ENCODE results near the gene MKKS. TPM values are rescaled to one million over a fixed set of nuclear protein-coding genes. Genes with fewer than 3 reads are reported as not detected.

MKKS gene
- total RNA-seq, 1 donor from 2014 or later = 8.6 TPM

- H3K4me3 Mint-ChIP-seq = no peak overlapping the region
- intact Hi-C loops (cut with micrococcal nuclease) = no loop called here
- no peaks in the 10 kb centered on the region for H3K4me1 Mint-ChIP-seq
- ChIA-PET POLR2A (no interaction called here), CTCF (no interaction called here)
- peaks cover 8% of the 10 kb centered on the region for H3K27me3 Mint-ChIP-seq
- DNase-seq (no peak), ATAC-seq (ENCODE audit: low read depth) (no peak)
- peaks cover 1% of the 10 kb centered on the region for H3K9me3 Mint-ChIP-seq
- TF ChIP-seq CTCF (IDR thresholded peaks at IDR 0.05) = no peak
- no peak overlapping the region for H3K27ac Mint-ChIP-seq
- H3K36me3 Mint-ChIP-seq (ENCODE audit: low read depth) = no peaks in the 10 kb centered on the region
These were observed 52.5 kb downstream of the MKKS start for GRCh38 chr20:10381477-10381876.

- no peak overlapping the region for H3K4me3 Mint-ChIP-seq
- no peak overlapping the region for H3K27ac Mint-ChIP-seq
- H3K9me3 Mint-ChIP-seq = peaks cover 4% of the 10 kb centered on the region
- CTCF ChIA-PET = no interaction called here
- H3K27me3 Mint-ChIP-seq = peaks cover 18% of the 10 kb centered on the region
- TF ChIP-seq CTCF (IDR thresholded peaks at IDR 0.05) = no peak
- H3K36me3 Mint-ChIP-seq (ENCODE audit: low read depth) = no peaks in the 10 kb centered on the region
- intact Hi-C loops (cut with micrococcal nuclease) = no loop called here
- no peak for DNase-seq
- POLR2A ChIA-PET = no interaction called here
- no peak for ATAC-seq (ENCODE audit: low read depth)
- no peaks in the 10 kb centered on the region for H3K4me1 Mint-ChIP-seq
These were observed 54.3 kb downstream of the MKKS start for GRCh38 chr20:10379761-10380160.

- ATAC-seq (ENCODE audit: low read depth) (no peak), DNase-seq (no peak)
- Mint-ChIP-seq H3K4me1 (no peaks in the 10 kb centered on the region), H3K27ac (no peak overlapping the region), H3K27me3 (peaks cover 18% of the 10 kb centered on the region), H3K36me3 (ENCODE audit: low read depth) (no peaks in the 10 kb centered on the region), H3K9me3 (peaks cover 8% of the 10 kb centered on the region), H3K4me3 (no peak overlapping the region)
- no peak for TF ChIP-seq CTCF (IDR thresholded peaks at IDR 0.05)
- ChIA-PET POLR2A (no interaction called here), CTCF (no interaction called here)
- intact Hi-C loops (cut with micrococcal nuclease) = no loop called here
These were observed 57.5 kb downstream of the MKKS start for GRCh38 chr20:10376270-10377075.

- POLR2A ChIA-PET = no interaction called here
- Mint-ChIP-seq H3K9me3 (peaks cover 8% of the 10 kb centered on the region), H3K27ac (no peak overlapping the region), H3K36me3 (ENCODE audit: low read depth) (no peaks in the 10 kb centered on the region), H3K4me1 (no peaks in the 10 kb centered on the region), H3K27me3 (peaks cover 18% of the 10 kb centered on the region), H3K4me3 (no peak overlapping the region)
- DNase-seq (no peak), ATAC-seq (ENCODE audit: low read depth) (no peak)
- intact Hi-C loops (cut with micrococcal nuclease) = no loop called here
- no peak for TF ChIP-seq CTCF (IDR thresholded peaks at IDR 0.05)
- CTCF ChIA-PET = no interaction called here
These were observed 58.8 kb downstream of the MKKS start for GRCh38 chr20:10375191-10375590.

- Mint-ChIP-seq H3K4me3 (no peak overlapping the region), H3K4me1 (no peaks in the 10 kb centered on the region), H3K36me3 (ENCODE audit: low read depth) (no peaks in the 10 kb centered on the region), H3K27me3 (peaks cover 16% of the 10 kb centered on the region), H3K9me3 (peaks cover 8% of the 10 kb centered on the region), H3K27ac (no peak overlapping the region)
- TF ChIP-seq CTCF (IDR thresholded peaks at IDR 0.05) = no peak
- POLR2A ChIA-PET = no interaction called here
- CTCF ChIA-PET = no interaction called here
- DNase-seq (no peak), ATAC-seq (ENCODE audit: low read depth) (no peak)
- intact Hi-C loops (cut with micrococcal nuclease) = no loop called here
These were observed 60.0 kb downstream of the MKKS start for GRCh38 chr20:10374036-10374435.
